Measurements from ENCODE around the gene NTRK2.

Gene NTRK2

DNA sequence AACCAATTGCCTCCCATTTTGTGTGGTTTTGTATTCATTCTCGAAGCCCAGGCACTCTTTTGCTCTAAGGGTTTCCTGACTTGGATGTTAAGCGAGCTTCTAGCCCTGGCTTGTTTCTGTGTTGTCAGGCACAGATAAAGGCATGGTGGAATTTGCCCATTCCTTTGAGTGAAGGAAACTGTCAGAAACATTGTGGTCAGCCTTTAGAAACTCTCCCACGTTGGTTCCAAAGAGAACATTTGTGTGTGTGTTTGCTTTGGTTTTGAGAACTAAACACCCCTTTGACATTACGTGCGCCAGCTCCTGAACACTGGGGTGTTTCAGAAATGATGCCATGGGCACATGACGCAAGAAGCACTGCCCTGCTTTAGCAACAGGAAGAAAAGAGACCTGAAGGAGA lies 320.9 kb downstream of the NTRK2 start (continued):
- TF ChIP-seq, protein P1, sequence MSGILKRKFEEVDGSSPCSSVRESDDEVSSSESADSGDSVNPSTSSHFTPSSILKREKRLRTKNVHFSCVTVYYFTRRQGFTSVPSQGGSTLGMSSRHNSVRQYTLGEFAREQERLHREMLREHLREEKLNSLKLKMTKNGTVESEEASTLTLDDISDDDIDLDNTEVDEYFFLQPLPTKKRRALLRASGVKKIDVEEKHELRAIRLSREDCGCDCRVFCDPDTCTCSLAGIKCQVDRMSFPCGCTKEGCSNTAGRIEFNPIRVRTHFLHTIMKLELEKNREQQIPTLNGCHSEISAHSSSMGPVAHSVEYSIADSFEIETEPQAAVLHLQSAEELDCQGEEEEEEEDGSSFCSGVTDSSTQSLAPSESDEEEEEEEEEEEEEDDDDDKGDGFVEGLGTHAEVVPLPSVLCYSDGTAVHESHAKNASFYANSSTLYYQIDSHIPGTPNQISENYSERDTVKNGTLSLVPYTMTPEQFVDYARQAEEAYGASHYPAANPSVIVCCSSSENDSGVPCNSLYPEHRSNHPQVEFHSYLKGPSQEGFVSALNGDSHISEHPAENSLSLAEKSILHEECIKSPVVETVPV (CRISPR knock-in tag; IDR thresholded peaks at IDR 0.05), result no peak

DNA sequence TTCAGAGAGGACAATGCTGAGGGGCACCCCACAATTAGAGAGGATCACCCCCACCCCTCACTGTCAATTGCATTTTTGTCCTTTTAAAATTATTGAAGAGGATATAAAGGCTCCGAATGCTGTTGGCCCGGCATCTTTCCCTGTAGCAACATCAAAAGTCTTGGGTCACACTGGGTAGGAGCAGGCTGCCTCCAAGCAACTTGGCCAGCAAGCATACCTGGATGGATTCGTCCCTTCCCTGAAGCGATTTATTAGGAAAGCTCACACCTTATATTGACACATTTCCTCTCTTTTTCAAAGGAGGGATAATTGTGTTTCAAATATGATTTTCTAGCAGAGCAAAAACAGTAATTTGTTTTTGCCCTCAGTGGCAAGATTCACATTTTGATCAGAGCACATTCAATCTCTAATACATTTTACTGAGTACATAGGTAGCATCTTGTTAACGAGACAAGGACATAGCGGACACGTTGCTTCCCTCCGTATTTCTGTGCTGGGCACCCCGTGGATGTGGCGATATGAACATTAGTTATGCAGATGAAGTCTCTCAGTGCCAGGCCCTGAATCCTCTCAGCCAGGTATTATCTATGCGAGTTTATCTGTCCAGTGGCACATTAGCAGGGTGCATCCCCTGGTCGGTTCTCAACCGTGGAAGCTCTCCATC lies 321.5 kb downstream of the NTRK2 start:
- TF ChIP-seq, protein P2, sequence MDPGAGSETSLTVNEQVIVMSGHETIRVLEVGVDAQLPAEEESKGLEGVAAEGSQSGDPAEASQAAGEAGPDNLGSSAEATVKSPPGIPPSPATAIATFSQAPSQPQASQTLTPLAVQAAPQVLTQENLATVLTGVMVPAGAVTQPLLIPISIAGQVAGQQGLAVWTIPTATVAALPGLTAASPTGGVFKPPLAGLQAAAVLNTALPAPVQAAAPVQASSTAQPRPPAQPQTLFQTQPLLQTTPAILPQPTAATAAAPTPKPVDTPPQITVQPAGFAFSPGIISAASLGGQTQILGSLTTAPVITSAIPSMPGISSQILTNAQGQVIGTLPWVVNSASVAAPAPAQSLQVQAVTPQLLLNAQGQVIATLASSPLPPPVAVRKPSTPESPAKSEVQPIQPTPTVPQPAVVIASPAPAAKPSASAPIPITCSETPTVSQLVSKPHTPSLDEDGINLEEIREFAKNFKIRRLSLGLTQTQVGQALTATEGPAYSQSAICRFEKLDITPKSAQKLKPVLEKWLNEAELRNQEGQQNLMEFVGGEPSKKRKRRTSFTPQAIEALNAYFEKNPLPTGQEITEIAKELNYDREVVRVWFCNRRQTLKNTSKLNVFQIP (CRISPR knock-in tag; IDR thresholded peaks at IDR 0.05; ENCODE audit: borderline replicate concordance, low read depth), result no peak
- TF ChIP-seq ZC3H10 (CRISPR knock-in tag; IDR thresholded peaks at IDR 0.05) (no peak), CSDC2 (CRISPR knock-in tag; IDR thresholded peaks at IDR 0.05) (no peak), TCF4 (CRISPR knock-in tag; IDR thresholded peaks at IDR 0.05; ENCODE audit: borderline replicate concordance) (no peak), ZNF8 (CRISPR knock-in tag; IDR thresholded peaks at IDR 0.05) (no peak), ZNF70 (CRISPR knock-in tag; IDR thresholded peaks at IDR 0.05) (no peak), ARNTL (CRISPR knock-in tag; IDR thresholded peaks at IDR 0.05; ENCODE audit: borderline replicate concordance, low read depth) (no peak), ZNF565 (CRISPR knock-in tag; conservative IDR thresholded peaks at IDR 0.05; ENCODE audit: low read depth) (no peak), ZFP30 (CRISPR knock-in tag; IDR thresholded peaks at IDR 0.05) (no peak), ESRRG (CRISPR knock-in tag; IDR thresholded peaks at IDR 0.05) (no peak), ZFP3 (CRISPR knock-in tag; IDR thresholded peaks at IDR 0.05) (no peak), BACH2 (CRISPR knock-in tag; IDR thresholded peaks at IDR 0.05; ENCODE audit: borderline replicate concordance) (no peak), PPARA (CRISPR knock-in tag; IDR thresholded peaks at IDR 0.05; ENCODE audit: borderline replicate concordance) (no peak), SNAI2 (CRISPR knock-in tag; IDR thresholded peaks at IDR 0.05) (no peak), ISL1 (CRISPR knock-in tag; IDR thresholded peaks at IDR 0.05) (no peak)
- TF ChIP-seq, protein P3, sequence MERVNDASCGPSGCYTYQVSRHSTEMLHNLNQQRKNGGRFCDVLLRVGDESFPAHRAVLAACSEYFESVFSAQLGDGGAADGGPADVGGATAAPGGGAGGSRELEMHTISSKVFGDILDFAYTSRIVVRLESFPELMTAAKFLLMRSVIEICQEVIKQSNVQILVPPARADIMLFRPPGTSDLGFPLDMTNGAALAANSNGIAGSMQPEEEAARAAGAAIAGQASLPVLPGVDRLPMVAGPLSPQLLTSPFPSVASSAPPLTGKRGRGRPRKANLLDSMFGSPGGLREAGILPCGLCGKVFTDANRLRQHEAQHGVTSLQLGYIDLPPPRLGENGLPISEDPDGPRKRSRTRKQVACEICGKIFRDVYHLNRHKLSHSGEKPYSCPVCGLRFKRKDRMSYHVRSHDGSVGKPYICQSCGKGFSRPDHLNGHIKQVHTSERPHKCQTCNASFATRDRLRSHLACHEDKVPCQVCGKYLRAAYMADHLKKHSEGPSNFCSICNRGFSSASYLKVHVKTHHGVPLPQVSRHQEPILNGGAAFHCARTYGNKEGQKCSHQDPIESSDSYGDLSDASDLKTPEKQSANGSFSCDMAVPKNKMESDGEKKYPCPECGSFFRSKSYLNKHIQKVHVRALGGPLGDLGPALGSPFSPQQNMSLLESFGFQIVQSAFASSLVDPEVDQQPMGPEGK (CRISPR knock-in tag; IDR thresholded peaks at IDR 0.05; ENCODE audit: borderline replicate concordance), result no peak
- TF ChIP-seq, protein P1 (CRISPR knock-in tag; IDR thresholded peaks at IDR 0.05), result no peak
- TF ChIP-seq, protein P4, sequence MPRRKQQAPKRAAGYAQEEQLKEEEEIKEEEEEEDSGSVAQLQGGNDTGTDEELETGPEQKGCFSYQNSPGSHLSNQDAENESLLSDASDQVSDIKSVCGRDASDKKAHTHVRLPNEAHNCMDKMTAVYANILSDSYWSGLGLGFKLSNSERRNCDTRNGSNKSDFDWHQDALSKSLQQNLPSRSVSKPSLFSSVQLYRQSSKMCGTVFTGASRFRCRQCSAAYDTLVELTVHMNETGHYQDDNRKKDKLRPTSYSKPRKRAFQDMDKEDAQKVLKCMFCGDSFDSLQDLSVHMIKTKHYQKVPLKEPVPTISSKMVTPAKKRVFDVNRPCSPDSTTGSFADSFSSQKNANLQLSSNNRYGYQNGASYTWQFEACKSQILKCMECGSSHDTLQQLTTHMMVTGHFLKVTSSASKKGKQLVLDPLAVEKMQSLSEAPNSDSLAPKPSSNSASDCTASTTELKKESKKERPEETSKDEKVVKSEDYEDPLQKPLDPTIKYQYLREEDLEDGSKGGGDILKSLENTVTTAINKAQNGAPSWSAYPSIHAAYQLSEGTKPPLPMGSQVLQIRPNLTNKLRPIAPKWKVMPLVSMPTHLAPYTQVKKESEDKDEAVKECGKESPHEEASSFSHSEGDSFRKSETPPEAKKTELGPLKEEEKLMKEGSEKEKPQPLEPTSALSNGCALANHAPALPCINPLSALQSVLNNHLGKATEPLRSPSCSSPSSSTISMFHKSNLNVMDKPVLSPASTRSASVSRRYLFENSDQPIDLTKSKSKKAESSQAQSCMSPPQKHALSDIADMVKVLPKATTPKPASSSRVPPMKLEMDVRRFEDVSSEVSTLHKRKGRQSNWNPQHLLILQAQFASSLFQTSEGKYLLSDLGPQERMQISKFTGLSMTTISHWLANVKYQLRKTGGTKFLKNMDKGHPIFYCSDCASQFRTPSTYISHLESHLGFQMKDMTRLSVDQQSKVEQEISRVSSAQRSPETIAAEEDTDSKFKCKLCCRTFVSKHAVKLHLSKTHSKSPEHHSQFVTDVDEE (CRISPR knock-in tag; IDR thresholded peaks at IDR 0.05), result no peak
- ATAC-seq, result no peak

DNA sequence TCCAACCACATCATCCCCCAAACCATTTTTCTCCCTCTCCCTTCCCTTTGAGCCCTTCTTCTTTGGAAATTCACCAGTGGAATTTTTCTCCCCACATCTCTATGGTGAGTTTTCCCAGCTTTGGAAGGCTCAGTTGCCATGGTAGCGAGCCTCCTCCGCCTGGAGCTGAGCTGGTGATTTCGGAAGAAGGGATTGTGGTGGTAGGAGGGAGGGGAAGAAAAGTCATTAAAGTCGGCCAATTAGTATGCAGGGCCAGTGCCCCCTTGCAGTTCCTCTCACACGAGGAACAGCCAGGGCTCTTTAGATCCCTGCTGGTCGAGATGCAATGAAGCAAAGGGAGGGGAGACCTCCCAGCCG lies 322.0 kb downstream of the NTRK2 start:
- TF ChIP-seq GLIS3 (CRISPR knock-in tag; IDR thresholded peaks at IDR 0.05) (no peak), ZNF565 (CRISPR knock-in tag; conservative IDR thresholded peaks at IDR 0.05; ENCODE audit: low read depth) (no peak)
- no peak for ATAC-seq

DNA sequence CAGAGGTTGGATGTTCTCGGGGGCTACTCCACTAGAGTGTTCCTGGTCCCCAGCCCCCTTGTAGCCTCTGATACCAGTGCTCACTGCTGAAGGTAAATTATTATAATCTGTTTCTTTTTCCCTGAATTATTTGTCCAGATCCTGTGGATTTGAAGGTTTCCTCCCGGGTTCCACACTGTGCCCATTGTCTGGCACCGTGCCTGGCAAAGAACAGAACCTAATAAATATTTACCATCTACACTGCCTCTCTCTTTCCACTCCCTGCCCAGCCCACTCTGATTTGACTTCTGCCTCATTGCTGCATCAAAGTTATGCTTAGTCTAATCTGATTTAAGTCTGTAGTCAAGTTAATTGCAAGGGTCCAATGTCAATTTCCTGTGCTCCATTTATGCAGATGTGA lies 322.9 kb downstream of the NTRK2 start:
- no peak for ATAC-seq
- TF ChIP-seq BACH2 (CRISPR knock-in tag; IDR thresholded peaks at IDR 0.05; ENCODE audit: borderline replicate concordance) (no peak), RARB (CRISPR knock-in tag; IDR thresholded peaks at IDR 0.05) (no peak)
